Uterus (tissue), 4 donors: ENCODE results near the gene FUNDC2. TPM values are rescaled to one million over a fixed set of nuclear protein-coding genes. Genes with fewer than 3 reads are reported as not detected.

Source experiments
- DNase-seq, 2 donors: peaks; one replicate each; pipeline ENCODE4 v3.0.0-alpha.2; 2019 to 2020
- H3K27ac ChIP-seq, 2 donors: fragments of 200-600 bp; sonication (generic); 1 replicate in 1 of 2; 2 replicates in 1 of 2; pipeline ENCODE4 v1.5.1; 2016 to 2018
- H3K27me3 ChIP-seq, 2 donors: fragments of 200-600 bp; sonication (generic); one replicate each; pipeline ENCODE4 v1.5.1; 2018 to 2019; ENCODE audit warnings: control low read depth in 1 of 2
- H3K36me3 ChIP-seq, 2 donors: fragments of 200-600 bp; sonication (generic); one replicate each; pipeline ENCODE4 v1.5.1; 2019; ENCODE audit warnings: control low read depth in 1 of 2
- H3K4me1 ChIP-seq, 2 donors: fragments of 200-600 bp; sonication (generic); one replicate each; pipeline ENCODE4 v1.5.1; 2018 to 2019; ENCODE audit warnings: control low read depth in 1 of 2
- H3K4me3 ChIP-seq, 2 donors: fragments of 200-600 bp; sonication (generic); 1 replicate in 1 of 2; 2 replicates in 1 of 2; pipeline ENCODE4 v1.5.1; 2018 to 2019; ENCODE audit warnings: mild to moderate bottlenecking in 1 of 2
- H3K9me3 ChIP-seq, 2 donors: fragments of 200-600 bp; sonication (generic); one replicate each; pipeline ENCODE4 v1.5.1; 2019; ENCODE audit warnings: control low read depth in 1 of 2
- CTCF ChIP-seq, 4 experiments: fragments of 200-600 bp in 2 of 4; fragments of 450-650 bp in 2 of 4; sonication (generic) in 2 of 4; IDR thresholded peaks; one replicate each; pipeline ENCODE4 v1.5.1; 2016 to 2019; ENCODE audit warnings: antibody characterized with exemption in 4 of 4, mild to moderate bottlenecking in 2 of 4, moderate library complexity in 1 of 4
- POLR2A ChIP-seq, 2 donors: fragments of 450-650 bp; IDR thresholded peaks; one replicate each; pipeline ENCODE4 v1.6.1; 2016; ENCODE audit warnings: antibody characterized with exemption in 2 of 2, mild to moderate bottlenecking in 1 of 2, moderate library complexity in 1 of 2
- intact Hi-C: fragments of 100-400 bp; cut with DNase I; formaldehyde crosslinking; loops from one replicate; pipeline ENCODE4 v1.15.1; 2023; ENCODE audit warnings: low total_unique reads
- total RNA-seq, 4 donors: library from RNA; depleted of rRNA in 3 of 4; stranded (reverse); fragments of >200 nt in 3 of 4; gene quantifications; one replicate each; pipeline versions ENCODE4 v1.1.0 to v1.2.4, GENCODE V29; 2014 to 2023
- donor health status: DM: yes; HTN: yes; CAD: no.

FUNDC2 gene
- total RNA-seq, 4 donors from 2014 or later: 47.8 to 102 (median 70.7) TPM

GRCh38 chrX:154991039-154991438 is 35.6 kb upstream of the FUNDC2 start:
- Histone ChIP-seq H3K4me1 (no peaks in the 10 kb centered on the region), H3K36me3 (no peaks in the 10 kb centered on the region), H3K4me3 (no peak overlapping the region), H3K27me3 (no peaks in the 10 kb centered on the region), H3K27ac (no peak overlapping the region), H3K9me3 (no peaks in the 10 kb centered on the region)
- intact Hi-C loops: no loop called here
- DNase-seq: no peak
- TF ChIP-seq CTCF (IDR thresholded peaks at IDR 0.05): no peak
- no peak for TF ChIP-seq POLR2A (IDR thresholded peaks at IDR 0.05)

GRCh38 chrX:154991476-154991875 is 35.2 kb upstream of the FUNDC2 start:
- intact Hi-C loops: no loop called here
- TF ChIP-seq CTCF (IDR thresholded peaks at IDR 0.05): no peak
- TF ChIP-seq POLR2A (IDR thresholded peaks at IDR 0.05): no peak
- H3K9me3 ChIP-seq: no peaks in the 10 kb centered on the region

GRCh38 chrX:154998204-154998880 is 28.3 kb upstream of the FUNDC2 start:
- H3K27ac ChIP-seq: no peak overlapping the region
- TF ChIP-seq POLR2A (IDR thresholded peaks at IDR 0.05) (no peak), CTCF (IDR thresholded peaks at IDR 0.05) (no peak)
- intact Hi-C loops: no loop called here
- no peaks in the 10 kb centered on the region for H3K9me3 ChIP-seq
- no peak overlapping the region for H3K4me3 ChIP-seq
- H3K36me3 ChIP-seq: no peaks in the 10 kb centered on the region
- DNase-seq: no peak
- no peaks in the 10 kb centered on the region for H3K4me1 ChIP-seq
- no peaks in the 10 kb centered on the region for H3K27me3 ChIP-seq

More at GRCh38 chrX:154991476-154991875, 35.2 kb upstream of the FUNDC2 start:
- no peak overlapping the region for H3K4me3 ChIP-seq
- no peaks in the 10 kb centered on the region for H3K27me3 ChIP-seq
- no peaks in the 10 kb centered on the region for H3K36me3 ChIP-seq
- H3K27ac ChIP-seq: no peak overlapping the region
- no peaks in the 10 kb centered on the region for H3K4me1 ChIP-seq
- no peak for DNase-seq

- Histone ChIP-seq H3K36me3 (no peaks in the 10 kb centered on the region), H3K4me1 (no peaks in the 10 kb centered on the region), H3K27me3 (no peaks in the 10 kb centered on the region), H3K9me3 (no peaks in the 10 kb centered on the region), H3K4me3 (no peak overlapping the region), H3K27ac (no peak overlapping the region)
- DNase-seq: no peak
- no peak for TF ChIP-seq CTCF (IDR thresholded peaks at IDR 0.05)
- TF ChIP-seq POLR2A (IDR thresholded peaks at IDR 0.05): no peak
- intact Hi-C loops: no loop called here
Measured at GRCh38 chrX:155000841-155001240, 25.8 kb upstream of the FUNDC2 start.

- intact Hi-C loops: no loop called here
- Histone ChIP-seq H3K36me3 (no peaks in the 10 kb centered on the region), H3K9me3 (no peaks in the 10 kb centered on the region), H3K4me3 (no peak overlapping the region), H3K27me3 (no peaks in the 10 kb centered on the region), H3K4me1 (no peaks in the 10 kb centered on the region), H3K27ac (no peak overlapping the region)
- no peak for DNase-seq
- no peak for TF ChIP-seq CTCF (IDR thresholded peaks at IDR 0.05)
- TF ChIP-seq POLR2A (IDR thresholded peaks at IDR 0.05): no peak
Measured at GRCh38 chrX:155001873-155002272, 24.8 kb upstream of the FUNDC2 start.
